ENCODE data around the gene PLAC8. TPM values are rescaled to one million over a fixed set of nuclear protein-coding genes. Genes with fewer than 3 reads are reported as not detected.

Gene PLAC8
- total RNA-seq, 2 experiments from 2014 or later: not detected

DNA sequence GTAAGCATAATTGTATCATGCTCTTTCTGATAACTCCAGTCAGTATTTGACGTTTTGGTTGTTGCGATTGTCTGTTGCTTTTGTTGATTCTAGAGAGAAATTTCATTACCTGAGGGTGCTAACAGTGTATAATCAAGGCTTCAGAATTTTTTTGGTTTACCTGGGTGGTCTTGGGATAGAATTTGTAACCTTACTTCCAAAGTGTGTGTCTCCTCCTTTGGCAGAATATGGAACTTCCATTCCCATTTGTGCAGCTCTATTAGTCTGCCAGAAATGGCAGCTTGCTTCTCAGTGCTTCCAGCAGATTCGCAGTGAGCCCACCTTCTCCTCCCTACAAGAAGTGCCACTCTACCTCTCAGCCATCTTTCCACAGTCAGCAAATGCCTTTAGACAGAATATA is 74.3 kb downstream of the PLAC8 start:
- no peak overlapping the region for H2AFZ ChIP-seq (ENCODE audit: low read length)
- H3K9me3 ChIP-seq (ENCODE audit: low read length): no peaks in the 10 kb centered on the region
- no peaks in the 10 kb centered on the region for H3K9me2 ChIP-seq (ENCODE audit: insufficient read depth, low read length)
- H3K36me3 ChIP-seq (ENCODE audit: insufficient read depth, low read length): peaks cover 17% of the 10 kb centered on the region
- ChIA-PET CTCF (ENCODE audit: unreplicated experiment) (no interaction called here), POLR2A (interaction anchor here (0.6 to 3.9 kb wide), 5 partner anchors 30 to 244 kb away, joined by 3 to 16 read pairs (median 5); partner anchors contain the start of genes COQ2 and LIN54)
- DNase-seq (ENCODE audit: low spot score): no peak
- peaks cover 69% of the 10 kb centered on the region for H3K79me2 ChIP-seq (ENCODE audit: insufficient read depth, low read depth, low read length)
- H3K4me2 ChIP-seq (ENCODE audit: low read length): no peak overlapping the region
- TF ChIP-seq, protein P1, sequence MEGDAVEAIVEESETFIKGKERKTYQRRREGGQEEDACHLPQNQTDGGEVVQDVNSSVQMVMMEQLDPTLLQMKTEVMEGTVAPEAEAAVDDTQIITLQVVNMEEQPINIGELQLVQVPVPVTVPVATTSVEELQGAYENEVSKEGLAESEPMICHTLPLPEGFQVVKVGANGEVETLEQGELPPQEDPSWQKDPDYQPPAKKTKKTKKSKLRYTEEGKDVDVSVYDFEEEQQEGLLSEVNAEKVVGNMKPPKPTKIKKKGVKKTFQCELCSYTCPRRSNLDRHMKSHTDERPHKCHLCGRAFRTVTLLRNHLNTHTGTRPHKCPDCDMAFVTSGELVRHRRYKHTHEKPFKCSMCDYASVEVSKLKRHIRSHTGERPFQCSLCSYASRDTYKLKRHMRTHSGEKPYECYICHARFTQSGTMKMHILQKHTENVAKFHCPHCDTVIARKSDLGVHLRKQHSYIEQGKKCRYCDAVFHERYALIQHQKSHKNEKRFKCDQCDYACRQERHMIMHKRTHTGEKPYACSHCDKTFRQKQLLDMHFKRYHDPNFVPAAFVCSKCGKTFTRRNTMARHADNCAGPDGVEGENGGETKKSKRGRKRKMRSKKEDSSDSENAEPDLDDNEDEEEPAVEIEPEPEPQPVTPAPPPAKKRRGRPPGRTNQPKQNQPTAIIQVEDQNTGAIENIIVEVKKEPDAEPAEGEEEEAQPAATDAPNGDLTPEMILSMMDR (conservative IDR thresholded peaks at IDR 0.05; ENCODE audit: low read length): no peak
- TF ChIP-seq EZH2phosphoT487 (IDR thresholded peaks at IDR 0.05; ENCODE audit: borderline replicate concordance, low read depth, low read length): no peak
- no peak overlapping the region for H3K27ac ChIP-seq (ENCODE audit: low read depth, low read length, poor library complexity, severe bottlenecking)
- BruUV-seq (replicated peaks): no TSS peak
- H3K4me3 ChIP-seq (ENCODE audit: low read depth, low read length, poor library complexity, severe bottlenecking): no peak overlapping the region
- H4K20me1 ChIP-seq (ENCODE audit: insufficient read depth, low read length): no peaks in the 10 kb centered on the region
- intact Hi-C loops (cut with micrococcal nuclease; ENCODE audit: unreplicated experiment): no loop called here
- H3K4me1 ChIP-seq (ENCODE audit: insufficient read depth, low read length, poor library complexity, severe bottlenecking): peaks cover 28% of the 10 kb centered on the region

Other genes starting within 250 kb of the PLAC8 start
- gene SEC31A, start 223.6 kb downstream of the PLAC8 start, total RNA-seq (2014; rRNA removed; shearing (Covaris generic)): 80.0 and 93.4 TPM in 2 replicates
- 135 and 143 TPM in 2 replicates for gene SEC31A, start 223.6 kb downstream of the PLAC8 start, total RNA-seq (2022)
- gene THAP9, start 214.0 kb downstream of the PLAC8 start, total RNA-seq (2014; rRNA removed; shearing (Covaris generic)): 13.2 and 16.4 TPM in 2 replicates
- 10.5 and 19.6 TPM in 2 replicates for gene THAP9, start 214.0 kb downstream of the PLAC8 start, total RNA-seq (2022)
- 48.3 and 48.9 TPM in 2 replicates for gene LIN54, start 103.9 kb downstream of the PLAC8 start, total RNA-seq (2014; rRNA removed; shearing (Covaris generic))
- gene LIN54, start 103.9 kb downstream of the PLAC8 start, total RNA-seq (2022): 47.6 and 59.1 TPM in 2 replicates
- 38.9 and 44.2 TPM in 2 replicates for gene COPS4, start 79.5 kb downstream of the PLAC8 start, total RNA-seq (2014; rRNA removed; shearing (Covaris generic))
- 35.5 and 38.5 TPM in 2 replicates for gene COPS4, start 79.5 kb downstream of the PLAC8 start, total RNA-seq (2022)
- 12.1 and 12.8 TPM in 2 replicates for gene COQ2, start 170.1 kb upstream of the PLAC8 start, total RNA-seq (2014; rRNA removed; shearing (Covaris generic))
- gene COQ2, start 170.1 kb upstream of the PLAC8 start, total RNA-seq (2022): 14.4 and 17.9 TPM in 2 replicates
- 1.8 and 3.1 TPM in 2 replicates for gene HPSE, start 220.1 kb upstream of the PLAC8 start, total RNA-seq (2014; rRNA removed; shearing (Covaris generic))
- gene HPSE, start 220.1 kb upstream of the PLAC8 start, total RNA-seq (2022): 2.4 and 3.0 TPM in 2 replicates

Data from OCI-LY7 (cell line).